GM19025 (cell line): ENCODE measurements around the gene EMP2.
"Not testable (repeated sequence)": the region's sequence is repeated elsewhere in the genome, so short reads cannot be mapped to it uniquely, and the experiment has no call there.

ENCODE experiments used
- ATAC-seq: cut with Tn5 transposase; IDR thresholded peaks from one replicate; pipeline ENCODE4 v1.9.1; 2021; ENCODE audit warnings: mild to moderate bottlenecking, low read depth, moderate library complexity; ENCODE audit not compliant: unreplicated experiment

The EMP2 gene

GRCh38 chr16:10526962-10527361 lies 53.4 kb downstream of the EMP2 start:
- ATAC-seq: no peak

- no peak for ATAC-seq
These were observed 55.1 kb downstream of the EMP2 start for GRCh38 chr16:10525214-10525825.

GRCh38 chr16:10522966-10523365 lies 57.4 kb downstream of the EMP2 start:
- no peak for ATAC-seq

GRCh38 chr16:10521681-10522274 lies 58.6 kb downstream of the EMP2 start:
- no peak for ATAC-seq

GRCh38 chr16:10520869-10521578 lies 59.4 kb downstream of the EMP2 start:
- ATAC-seq: no peak

- no peak for ATAC-seq
These were observed 60.2 kb downstream of the EMP2 start for GRCh38 chr16:10519929-10520868.

- ATAC-seq: no peak
These were observed 61.1 kb downstream of the EMP2 start for GRCh38 chr16:10519297-10519696.

- ATAC-seq: no peak
These were observed 61.8 kb downstream of the EMP2 start for GRCh38 chr16:10518479-10519041.

GRCh38 chr16:10517868-10518267 lies 62.5 kb downstream of the EMP2 start:
- no peak for ATAC-seq

GRCh38 chr16:10514369-10515055 lies 65.9 kb downstream of the EMP2 start:
- ATAC-seq: no peak

- ATAC-seq: no peak
These were observed 68.6 kb downstream of the EMP2 start for GRCh38 chr16:10511829-10512228.

GRCh38 chr16:10510279-10510678 lies 70.1 kb downstream of the EMP2 start:
- ATAC-seq: no peak

GRCh38 chr16:10509534-10510025 lies 70.8 kb downstream of the EMP2 start:
- ATAC-seq: peak; percentile 72

GRCh38 chr16:10505286-10505685 lies 75.1 kb downstream of the EMP2 start:
- not testable (repeated sequence) for ATAC-seq

- no peak for ATAC-seq
These were observed 76.0 kb downstream of the EMP2 start for GRCh38 chr16:10504404-10504885.

GRCh38 chr16:10502776-10503175 lies 77.6 kb downstream of the EMP2 start:
- ATAC-seq: no peak

- ATAC-seq: no peak
These were observed 79.3 kb downstream of the EMP2 start for GRCh38 chr16:10501016-10501607.

- no peak for ATAC-seq
These were observed 79.8 kb downstream of the EMP2 start for GRCh38 chr16:10500582-10500981.
